HCT116 (cell line): Measurements from ENCODE around the gene TNFRSF12A. TPM values are rescaled to one million over a fixed set of nuclear protein-coding genes. Genes with fewer than 3 reads are reported as not detected.
"Not testable (repeated sequence)": the region's sequence is repeated elsewhere in the genome, so short reads cannot be mapped to it uniquely, and the experiment has no call there.

Source experiments
- ATAC-seq: fragments of 200-7000 bp; cut with Tn5 transposase; 2 replicates; pipeline ENCODE4 v1.9.1; 2020; ENCODE audit warnings: mild to moderate bottlenecking, moderate library complexity
- BruUV-seq: library from RNA; stranded (reverse); fragments of 400-500 nt; replicated peaks from 2 replicates; lab custom pipeline; 2021; lab: Mats Ljungman, UMichigan
- CTCF ChIA-PET: fragments of 300-600 bp; sonication (Branson Sonifier 250); formaldehyde crosslinking; loops from one replicate; lab custom pipeline; 2021; ENCODE audit warnings: antibody characterized with exemption; lab: Charles Lee
- POLR2A ChIA-PET: fragments of 300-600, 350-600 bp; sonication (Branson Sonifier 250); formaldehyde crosslinking; loops from one replicate; lab custom pipeline; 2021; ENCODE audit warnings: antibody characterized with exemption; lab: Charles Lee
- RAD21 ChIA-PET, 2 experiments: fragments of 300-600 bp; sonication (Branson Sonifier 250); formaldehyde crosslinking; loops; one replicate each; lab custom pipeline; 2023; ENCODE audit warnings: low total read pairs in 2 of 2; ENCODE audit not compliant: uncharacterized antibody in 2 of 2, unreplicated experiment in 2 of 2, low non-redundant PET in 1 of 2; lab: Charles Lee
- DNase-seq: peaks from one replicate; pipeline ENCODE4 v3.0.0-alpha.2; 2010; ENCODE audit warnings: low read depth, low spot score
- H2AFZ ChIP-seq: fragments of 200-600 bp; shearing (Covaris generic), sonication (generic); 2 replicates; pipeline ENCODE4 v1.6.1; 2017; ENCODE audit warnings: low read depth, mixed run types, mixed read lengths, antibody characterized with exemption, low read length; ENCODE audit not compliant: poor library complexity, severe bottlenecking
- H3K27ac ChIP-seq: 2 replicates; pipeline ENCODE4 v1.5.1; 2012; ENCODE audit warnings: low read depth, low read length
- H3K27me3 ChIP-seq: fragments of 200-600 bp; sonication (generic); 2 replicates; pipeline ENCODE4 v1.6.1; 2016; ENCODE audit warnings: mixed run types, low read length, mixed read lengths; ENCODE audit not compliant: insufficient read depth
- H3K36me3 ChIP-seq, 2 experiments: fragments of 200-500 bp in 1 of 2; fragments of 200-600 bp in 1 of 2; sonication (Bioruptor generic) in 1 of 2; sonication (generic) in 1 of 2; 2 replicates each; pipeline versions ENCODE4 v1.5.1 to v1.6.1; 2014 to 2016; ENCODE audit warnings: low read length in 2 of 2, inconsistent platforms in 1 of 2, mixed read lengths in 1 of 2, mixed run types in 1 of 2; ENCODE audit not compliant: insufficient read depth in 2 of 2, control insufficient read depth in 1 of 2
- H3K4me1 ChIP-seq, 2 experiments: fragments of 200-600 bp in 1 of 2; sonication (generic) in 1 of 2; 2 replicates each; pipeline versions ENCODE4 v1.5.1 to v1.6.1; 2012 to 2017; ENCODE audit warnings: low read length in 2 of 2, inconsistent platforms in 1 of 2, mild to moderate bottlenecking in 1 of 2, mixed read lengths in 1 of 2, mixed run types in 1 of 2, moderate library complexity in 1 of 2; ENCODE audit not compliant: insufficient read depth in 2 of 2, control insufficient read depth in 1 of 2
- H3K4me2 ChIP-seq: fragments of 200-600 bp; sonication (generic); 2 replicates; pipeline ENCODE4 v1.6.1; 2017; ENCODE audit warnings: mixed run types, low read length, mixed read lengths
- H3K4me3 ChIP-seq, 2 experiments: fragments of 200-600 bp in 1 of 2; sonication (generic) in 1 of 2; replicated peaks in 1 of 2; 2 replicates each; pipeline ENCODE4 v1.5.1; 2011 to 2016; ENCODE audit warnings: low read length in 2 of 2, control low read depth in 1 of 2, low read depth in 1 of 2, mild to moderate bottlenecking in 1 of 2, mixed read lengths in 1 of 2, mixed run types in 1 of 2
- H3K79me2 ChIP-seq: fragments of 200-600 bp; sonication (generic); 2 replicates; pipeline ENCODE4 v1.6.1; 2017; ENCODE audit warnings: mild to moderate bottlenecking, mixed run types, low read length, moderate library complexity, mixed read lengths; ENCODE audit not compliant: insufficient read depth
- H3K9ac ChIP-seq: fragments of 200-600 bp; sonication (generic); 2 replicates; pipeline ENCODE4 v1.6.1; 2016; ENCODE audit warnings: low read length, mixed read lengths
- H3K9me2 ChIP-seq: fragments of 200-600 bp; sonication (generic), shearing (Covaris generic); 2 replicates; pipeline ENCODE4 v1.6.1; 2017; ENCODE audit warnings: mixed run types, mild to moderate bottlenecking, moderate library complexity; ENCODE audit not compliant: insufficient read depth
- H3K9me3 ChIP-seq, 2 experiments: fragments of 200-500 bp in 1 of 2; fragments of 200-600 bp in 1 of 2; sonication (Bioruptor generic) in 1 of 2; sonication (generic) in 1 of 2; 2 replicates each; pipeline ENCODE4 v1.6.1; 2014 to 2017; ENCODE audit warnings: low read length in 2 of 2, mixed read lengths in 2 of 2, inconsistent platforms in 1 of 2, low read depth in 1 of 2, mild to moderate bottlenecking in 1 of 2, mixed run types in 1 of 2, moderate library complexity in 1 of 2; ENCODE audit not compliant: control insufficient read depth in 1 of 2, insufficient read depth in 1 of 2
- H4K20me1 ChIP-seq: fragments of 200-600 bp; sonication (generic), shearing (Covaris generic); 2 replicates; pipeline ENCODE4 v1.6.1; 2017; ENCODE audit warnings: mixed run types, mild to moderate bottlenecking, moderate library complexity; ENCODE audit not compliant: insufficient read depth
- SIN3A ChIP-seq: IDR thresholded peaks from 2 replicates; pipeline ENCODE4 v1.6.1; 2012; ENCODE audit warnings: low read depth
- intact Hi-C: fragments of 100-400 bp; cut with micrococcal nuclease; formaldehyde crosslinking; loops from 2 replicates; pipeline ENCODE4 v1.10.0; 2022
- total RNA-seq: library from RNA; stranded (reverse); gene quantifications from one replicate; pipeline ENCODE4 v1.2.1, GENCODE V29; 2021; ENCODE audit not compliant: unreplicated experiment

The TNFRSF12A gene
- total RNA-seq, 1 experiment from 2014 or later = 188 TPM

DNA sequence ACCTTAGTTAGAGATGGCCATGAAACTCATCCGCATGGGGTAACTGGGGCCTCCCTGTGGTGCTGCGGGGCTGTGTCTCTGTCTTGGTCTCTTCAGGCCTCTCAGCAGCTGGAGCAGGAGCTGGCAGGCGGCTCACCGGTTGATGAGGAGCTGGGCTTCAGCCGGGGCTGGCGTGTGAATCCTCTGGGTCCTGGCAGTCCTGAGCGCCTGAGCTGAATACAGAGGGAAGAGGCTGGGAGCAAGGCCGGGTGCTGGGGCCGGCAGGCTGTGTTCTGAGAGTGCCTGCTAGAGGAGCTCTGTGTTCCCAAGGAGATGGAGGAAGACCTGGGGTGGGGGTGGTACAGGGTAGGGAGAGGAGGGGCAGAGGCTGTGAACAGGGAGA, 35.6 kb downstream of the TNFRSF12A start:
- BruUV-seq, ATAC-seq, H3K79me2 ChIP-seq, H3K4me3 ChIP-seq, H3K27me3 ChIP-seq, H3K36me3 ChIP-seq, DNase-seq, POLR2A ChIA-PET, H3K9me2 ChIP-seq, H3K9ac ChIP-seq, H3K9me3 ChIP-seq, CTCF ChIA-PET, RAD21 ChIA-PET, H3K27ac ChIP-seq, H3K4me2 ChIP-seq, H4K20me1 ChIP-seq, H2AFZ ChIP-seq: not testable (repeated sequence)
- H3K4me1 ChIP-seq = peaks cover 0 to 26% of the 10 kb centered on the region in 2 experiments; a peak in 3 of 4 replicates
- intact Hi-C loops = loop anchor here (10.0 kb wide), 1 partner anchor 119 kb away; no protein-coding TSS in a partner anchor

DNA sequence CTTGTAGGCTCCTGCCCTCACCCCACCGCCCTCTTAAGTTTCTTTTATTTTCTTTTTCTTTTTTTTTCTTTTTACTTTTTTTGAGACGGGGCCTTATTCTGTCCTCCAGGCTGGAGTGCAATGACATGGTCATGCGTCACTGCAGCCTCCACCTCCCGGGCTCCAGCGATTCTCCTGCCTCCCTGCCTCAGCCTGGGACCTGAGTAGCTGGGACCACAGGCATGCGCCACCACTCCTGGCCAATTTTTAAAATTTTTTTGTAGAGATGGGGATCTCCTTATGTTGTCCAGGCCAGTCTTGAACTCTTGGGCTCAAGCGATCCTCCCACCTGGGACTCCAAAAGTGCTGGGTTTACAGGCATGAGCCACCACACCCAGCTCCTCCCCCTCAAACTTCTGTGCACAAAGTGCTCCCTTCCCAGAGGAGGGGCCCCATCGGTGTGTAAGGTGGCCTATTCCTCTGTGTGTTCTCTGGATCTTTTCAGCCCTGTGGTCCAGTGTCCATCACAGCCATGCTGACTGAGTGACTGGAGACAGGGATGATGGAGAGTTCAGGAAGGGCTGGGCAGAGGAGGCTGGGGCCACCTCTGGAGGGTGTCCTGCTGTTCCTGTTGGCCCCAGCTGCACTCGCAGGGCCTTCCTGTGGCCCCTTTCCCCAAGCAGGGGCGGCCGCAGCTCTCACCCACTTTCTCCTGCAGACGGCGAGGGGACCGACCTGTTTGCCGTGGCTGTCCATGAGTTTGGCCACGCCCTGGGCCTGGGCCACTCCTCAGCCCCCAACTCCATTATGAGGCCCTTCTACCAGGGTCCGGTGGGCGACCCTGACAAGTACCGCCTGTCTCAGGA, 36.4 kb downstream of the TNFRSF12A start:
- POLR2A ChIA-PET = no interaction called here
- peaks cover 0 to 23% of the 10 kb centered on the region in 2 experiments; a peak in 3 of 4 replicates for H3K4me1 ChIP-seq
- no peak overlapping the region for H3K9ac ChIP-seq
- H3K9me2 ChIP-seq = no peaks in the 10 kb centered on the region
- CTCF ChIA-PET = interaction anchor here (0.6 kb wide), 1 partner anchor 9 kb away, joined by 4 read pairs; no protein-coding TSS in a partner anchor
- H3K79me2 ChIP-seq = no peaks in the 10 kb centered on the region
- no peak for TF ChIP-seq SIN3A
- no peaks in the 10 kb centered on the region for H3K9me3 ChIP-seq
- no peak overlapping the region for H3K4me2 ChIP-seq
- H3K27me3 ChIP-seq = no peaks in the 10 kb centered on the region
- no peaks in the 10 kb centered on the region for H4K20me1 ChIP-seq
- H3K36me3 ChIP-seq = no peaks in the 10 kb centered on the region
- RAD21 ChIA-PET = no interaction called here
- intact Hi-C loops = loop anchor here (10.0 kb wide), 1 partner anchor 118 kb away; no protein-coding TSS in a partner anchor
- no peak overlapping the region for H2AFZ ChIP-seq
- no TSS peak for BruUV-seq
- no peak overlapping the region for H3K4me3 ChIP-seq
- no peak overlapping the region for H3K27ac ChIP-seq
- ATAC-seq (no peak), DNase-seq (no peak)
